GM12891 (cell line): Measurements from ENCODE around the gene LRP1.

Source experiments
- PAX5 ChIP-seq: IDR thresholded peaks from 2 replicates; pipeline ENCODE4 v1.6.1; 2011; ENCODE audit warnings: low read length, moderate library complexity, mild to moderate bottlenecking; ENCODE audit not compliant: insufficient read depth, severe bottlenecking
- POLR2A ChIP-seq: IDR thresholded peaks from 2 replicates; pipeline ENCODE4 v1.6.1; 2011; ENCODE audit warnings: low read depth, low read length, control low read depth
- POLR2AphosphoS5 ChIP-seq: IDR thresholded peaks from 2 replicates; pipeline ENCODE4 v1.6.1; 2011; ENCODE audit warnings: low read depth, low read length, control low read depth
- POU2F2 ChIP-seq: IDR thresholded peaks from 2 replicates; pipeline ENCODE4 v1.6.1; 2011; ENCODE audit warnings: low read depth, mild to moderate bottlenecking, control low read depth, low read length, moderate library complexity
- SPI1 ChIP-seq: IDR thresholded peaks from 2 replicates; pipeline ENCODE4 v1.6.1; 2011; ENCODE audit warnings: low read depth, low read length, control low read depth
- TAF1 ChIP-seq: IDR thresholded peaks from 2 replicates; pipeline ENCODE4 v1.6.1; 2011; ENCODE audit warnings: low read depth, low read length, control low read depth

DNA sequence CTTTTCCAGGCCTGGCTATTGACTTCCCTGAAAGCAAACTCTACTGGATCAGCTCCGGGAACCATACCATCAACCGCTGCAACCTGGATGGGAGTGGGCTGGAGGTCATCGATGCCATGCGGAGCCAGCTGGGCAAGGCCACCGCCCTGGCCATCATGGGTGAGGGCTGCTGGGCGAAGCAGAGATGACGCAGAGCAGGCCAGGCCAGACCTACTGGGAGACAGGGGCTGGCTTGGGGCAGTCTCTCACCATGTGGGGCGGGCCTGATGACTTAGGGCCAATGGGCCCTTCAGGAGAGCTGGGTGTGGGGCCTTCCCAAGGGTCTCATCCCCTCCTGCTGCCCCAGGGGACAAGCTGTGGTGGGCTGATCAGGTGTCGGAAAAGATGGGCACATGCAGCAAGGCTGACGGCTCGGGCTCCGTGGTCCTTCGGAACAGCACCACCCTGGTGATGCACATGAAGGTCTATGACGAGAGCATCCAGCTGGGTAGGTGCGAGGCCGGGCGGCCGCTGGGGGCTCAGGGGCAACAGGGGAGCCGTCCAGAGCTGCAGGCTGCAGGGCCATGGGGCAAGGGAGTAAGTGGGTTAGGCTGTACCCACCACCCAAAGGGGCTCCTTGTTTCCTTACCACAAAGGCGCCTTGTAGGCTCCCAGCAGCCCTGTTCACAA, 52.2 kb downstream of the LRP1 start:
- TF ChIP-seq POLR2A (no peak), POLR2AphosphoS5 (no peak), TAF1 (no peak), POU2F2 (no peak), PAX5 (no peak), SPI1 (no peak)
